ENCODE data around the gene FAM193B. TPM values are rescaled to one million over a fixed set of nuclear protein-coding genes. Genes with fewer than 3 reads are reported as not detected.
"Not testable (repeated sequence)": the region's sequence is repeated elsewhere in the genome, so short reads cannot be mapped to it uniquely, and the experiment has no call there.

Gene FAM193B
- total RNA-seq, 1 donor = 39.4 TPM

GRCh38 chr5:177535125-177535524, 19.2 kb downstream of the FAM193B start:
- Histone ChIP-seq H3K9me3 (ENCODE audit: low read depth, low read length) (no peaks in the 10 kb centered on the region), H3K27me3 (ENCODE audit: insufficient read depth, low read length) (no peaks in the 10 kb centered on the region), H3K4me3 (ENCODE audit: low read length) (no peak overlapping the region), H3K4me1 (ENCODE audit: insufficient read depth, low read length) (no peaks in the 10 kb centered on the region)

- not testable (repeated sequence) for H3K4me1 ChIP-seq (ENCODE audit: insufficient read depth, low read length); H3K4me3 ChIP-seq (ENCODE audit: low read length); H3K27me3 ChIP-seq (ENCODE audit: insufficient read depth, low read length); H3K9me3 ChIP-seq (ENCODE audit: low read depth, low read length)
These were observed 19.9 kb downstream of the FAM193B start for GRCh38 chr5:177534433-177534832.

GRCh38 chr5:177531209-177531940, 23.0 kb downstream of the FAM193B start:
- Histone ChIP-seq H3K9me3 (ENCODE audit: low read depth, low read length) (no peaks in the 10 kb centered on the region), H3K27me3 (ENCODE audit: insufficient read depth, low read length) (no peaks in the 10 kb centered on the region), H3K4me1 (ENCODE audit: insufficient read depth, low read length) (no peaks in the 10 kb centered on the region), H3K4me3 (ENCODE audit: low read length) (no peak overlapping the region)

GRCh38 chr5:177530638-177531037, 23.7 kb downstream of the FAM193B start:
- H3K4me3 ChIP-seq (ENCODE audit: low read length) = no peak overlapping the region
- no peaks in the 10 kb centered on the region for H3K4me1 ChIP-seq (ENCODE audit: insufficient read depth, low read length)
- no peaks in the 10 kb centered on the region for H3K9me3 ChIP-seq (ENCODE audit: low read depth, low read length)
- H3K27me3 ChIP-seq (ENCODE audit: insufficient read depth, low read length) = no peaks in the 10 kb centered on the region

GRCh38 chr5:177529247-177530203, 24.8 kb downstream of the FAM193B start:
- no peaks in the 10 kb centered on the region for H3K9me3 ChIP-seq (ENCODE audit: low read depth, low read length)

GRCh38 chr5:177528631-177529030, 25.7 kb downstream of the FAM193B start:
- Histone ChIP-seq H3K9me3 (ENCODE audit: low read depth, low read length) (no peaks in the 10 kb centered on the region), H3K4me3 (ENCODE audit: low read length) (no peak overlapping the region), H3K27me3 (ENCODE audit: insufficient read depth, low read length) (no peaks in the 10 kb centered on the region), H3K4me1 (ENCODE audit: insufficient read depth, low read length) (no peaks in the 10 kb centered on the region)

More at GRCh38 chr5:177529247-177530203, 24.8 kb downstream of the FAM193B start:
- Histone ChIP-seq H3K4me3 (ENCODE audit: low read length) (no peak overlapping the region), H3K27me3 (ENCODE audit: insufficient read depth, low read length) (no peaks in the 10 kb centered on the region), H3K4me1 (ENCODE audit: insufficient read depth, low read length) (no peaks in the 10 kb centered on the region)

- no peaks in the 10 kb centered on the region for H3K9me3 ChIP-seq (ENCODE audit: low read depth, low read length)
- H3K4me3 ChIP-seq (ENCODE audit: low read length) = no peak overlapping the region
- no peaks in the 10 kb centered on the region for H3K4me1 ChIP-seq (ENCODE audit: insufficient read depth, low read length)
- H3K27me3 ChIP-seq (ENCODE audit: insufficient read depth, low read length) = no peaks in the 10 kb centered on the region
These were observed 26.8 kb downstream of the FAM193B start for GRCh38 chr5:177527595-177527994.

- no peak overlapping the region for H3K4me3 ChIP-seq (ENCODE audit: low read length)
- no peaks in the 10 kb centered on the region for H3K27me3 ChIP-seq (ENCODE audit: insufficient read depth, low read length)
- no peaks in the 10 kb centered on the region for H3K9me3 ChIP-seq (ENCODE audit: low read depth, low read length)
- no peaks in the 10 kb centered on the region for H3K4me1 ChIP-seq (ENCODE audit: insufficient read depth, low read length)
These were observed 27.6 kb downstream of the FAM193B start for GRCh38 chr5:177526791-177527190.

- no peaks in the 10 kb centered on the region for H3K9me3 ChIP-seq (ENCODE audit: low read depth, low read length)
- H3K4me1 ChIP-seq (ENCODE audit: insufficient read depth, low read length) = no peaks in the 10 kb centered on the region
- no peak overlapping the region for H3K4me3 ChIP-seq (ENCODE audit: low read length)
- H3K27me3 ChIP-seq (ENCODE audit: insufficient read depth, low read length) = no peaks in the 10 kb centered on the region
These were observed 28.2 kb downstream of the FAM193B start for GRCh38 chr5:177526191-177526590.

GRCh38 chr5:177524941-177525655, 29.3 kb downstream of the FAM193B start:
- Histone ChIP-seq H3K4me3 (ENCODE audit: low read length) (no peak overlapping the region), H3K4me1 (ENCODE audit: insufficient read depth, low read length) (no peaks in the 10 kb centered on the region), H3K9me3 (ENCODE audit: low read depth, low read length) (no peaks in the 10 kb centered on the region), H3K27me3 (ENCODE audit: insufficient read depth, low read length) (no peaks in the 10 kb centered on the region)

- Histone ChIP-seq H3K27me3 (ENCODE audit: insufficient read depth, low read length) (no peaks in the 10 kb centered on the region), H3K4me3 (ENCODE audit: low read length) (no peak overlapping the region), H3K9me3 (ENCODE audit: low read depth, low read length) (no peaks in the 10 kb centered on the region), H3K4me1 (ENCODE audit: insufficient read depth, low read length) (no peaks in the 10 kb centered on the region)
These were observed 29.8 kb downstream of the FAM193B start for GRCh38 chr5:177524539-177524900.

- Histone ChIP-seq H3K27me3 (ENCODE audit: insufficient read depth, low read length) (no peaks in the 10 kb centered on the region), H3K9me3 (ENCODE audit: low read depth, low read length) (no peaks in the 10 kb centered on the region), H3K4me3 (ENCODE audit: low read length) (no peak overlapping the region), H3K4me1 (ENCODE audit: insufficient read depth, low read length) (peaks cover 4% of the 10 kb centered on the region)
These were observed 30.4 kb downstream of the FAM193B start for GRCh38 chr5:177523711-177524538.

- H3K4me1 ChIP-seq (ENCODE audit: insufficient read depth, low read length) = peaks cover 16% of the 10 kb centered on the region
- H3K9me3 ChIP-seq (ENCODE audit: low read depth, low read length) = no peaks in the 10 kb centered on the region
- H3K4me3 ChIP-seq (ENCODE audit: low read length) = no peak overlapping the region
- H3K27me3 ChIP-seq (ENCODE audit: insufficient read depth, low read length) = no peaks in the 10 kb centered on the region
These were observed 33.3 kb downstream of the FAM193B start for GRCh38 chr5:177520916-177521513.

- Histone ChIP-seq H3K4me1 (ENCODE audit: insufficient read depth, low read length) (peaks cover 23% of the 10 kb centered on the region), H3K9me3 (ENCODE audit: low read depth, low read length) (no peaks in the 10 kb centered on the region), H3K27me3 (ENCODE audit: insufficient read depth, low read length) (no peaks in the 10 kb centered on the region), H3K4me3 (ENCODE audit: low read length) (no peak overlapping the region)
These were observed 34.1 kb downstream of the FAM193B start for GRCh38 chr5:177520271-177520670.
